Activated T-cell treated with anti-CD3 and anti-CD28 coated beads, Interleukin-2, amount 50 U/mL, for 48 hours (primary cell): ENCODE data around the gene UPF1.

Experiments
- DNase-seq, 2 experiments: peaks; one replicate each; pipeline ENCODE4 v3.0.0-alpha.2; 2020

Gene UPF1

GRCh38 chr19:18840288-18841267 lies 8.8 kb downstream of the UPF1 start:
- no peak for DNase-seq

GRCh38 chr19:18841400-18841799 lies 9.6 kb downstream of the UPF1 start:
- no peak for DNase-seq

GRCh38 chr19:18842166-18842565 lies 10.4 kb downstream of the UPF1 start:
- DNase-seq, result no peak

DNA sequence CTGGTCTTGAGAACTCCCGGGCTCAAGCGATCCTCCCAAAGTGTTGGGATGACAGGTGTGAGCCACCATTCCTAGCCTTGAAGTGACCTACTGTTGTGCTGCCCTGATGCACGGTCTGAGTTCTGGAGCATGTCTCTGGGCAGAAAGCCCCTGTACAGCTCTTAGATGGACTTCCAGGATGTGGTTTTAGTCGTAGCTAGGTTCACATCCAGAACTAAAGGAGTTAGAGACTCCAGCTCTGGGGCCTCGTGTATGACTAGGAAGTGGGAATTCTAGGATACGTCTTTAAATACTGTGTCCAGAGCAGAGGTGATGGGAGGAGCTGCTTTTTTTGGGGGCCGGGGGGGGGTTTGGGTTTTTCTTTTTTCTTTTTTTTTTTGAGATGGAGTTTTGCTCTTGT lies 12.2 kb downstream of the UPF1 start:
- DNase-seq, result no peak

GRCh38 chr19:18844806-18845329 lies 13.1 kb downstream of the UPF1 start:
- no peak for DNase-seq

- DNase-seq, result no peak
Observed at GRCh38 chr19:18845961-18846360, 14.2 kb downstream of the UPF1 start.

DNA sequence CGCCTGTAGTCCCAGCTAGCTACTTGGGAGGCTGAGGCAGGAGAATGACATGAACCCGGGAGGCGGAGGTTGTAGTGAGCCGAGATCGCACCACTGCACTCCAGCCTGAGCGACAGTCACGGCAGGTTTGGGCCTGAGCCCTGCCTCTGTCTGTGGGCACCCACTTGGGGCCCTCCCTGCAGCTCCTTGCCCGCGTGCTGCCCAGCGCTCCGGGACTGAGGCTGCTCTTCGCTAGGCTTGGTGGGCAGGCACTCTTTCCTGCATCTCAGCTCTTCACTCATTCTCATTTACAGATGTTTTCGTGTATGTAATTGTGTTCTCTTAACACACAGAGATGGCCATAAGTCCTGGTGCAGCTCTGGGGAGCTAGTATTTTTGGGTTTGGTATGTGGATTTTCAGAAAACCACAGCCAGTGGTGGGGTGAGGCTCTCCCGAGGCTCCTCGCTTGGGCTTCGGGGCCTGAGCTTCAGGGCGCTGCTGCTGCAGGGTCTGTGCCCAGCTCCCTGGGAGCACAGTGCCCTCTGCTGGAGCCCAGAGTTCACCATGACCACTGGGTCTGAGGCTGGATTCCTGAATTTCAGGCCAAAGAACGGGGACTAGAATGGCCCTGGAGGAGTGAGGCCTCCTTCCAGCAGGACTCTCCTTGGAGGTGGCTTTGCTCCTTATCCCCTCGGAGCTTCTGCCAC lies 15.2 kb downstream of the UPF1 start:
- DNase-seq, result peak; percentile 76 to 79

GRCh38 chr19:18847549-18848463 lies 16.0 kb downstream of the UPF1 start:
- no peak for DNase-seq

GRCh38 chr19:18848878-18849661 lies 17.3 kb downstream of the UPF1 start:
- peak in 1 of 2 experiments; percentile 49 for DNase-seq

- no peak for DNase-seq
Observed at GRCh38 chr19:18849838-18850400, 18.2 kb downstream of the UPF1 start.

- DNase-seq, result no peak
Observed at GRCh38 chr19:18850471-18851375, 19.0 kb downstream of the UPF1 start.

GRCh38 chr19:18851673-18852325 lies 20.0 kb downstream of the UPF1 start:
- no peak for DNase-seq

GRCh38 chr19:18852648-18853047 lies 20.9 kb downstream of the UPF1 start:
- DNase-seq, result no peak

DNA sequence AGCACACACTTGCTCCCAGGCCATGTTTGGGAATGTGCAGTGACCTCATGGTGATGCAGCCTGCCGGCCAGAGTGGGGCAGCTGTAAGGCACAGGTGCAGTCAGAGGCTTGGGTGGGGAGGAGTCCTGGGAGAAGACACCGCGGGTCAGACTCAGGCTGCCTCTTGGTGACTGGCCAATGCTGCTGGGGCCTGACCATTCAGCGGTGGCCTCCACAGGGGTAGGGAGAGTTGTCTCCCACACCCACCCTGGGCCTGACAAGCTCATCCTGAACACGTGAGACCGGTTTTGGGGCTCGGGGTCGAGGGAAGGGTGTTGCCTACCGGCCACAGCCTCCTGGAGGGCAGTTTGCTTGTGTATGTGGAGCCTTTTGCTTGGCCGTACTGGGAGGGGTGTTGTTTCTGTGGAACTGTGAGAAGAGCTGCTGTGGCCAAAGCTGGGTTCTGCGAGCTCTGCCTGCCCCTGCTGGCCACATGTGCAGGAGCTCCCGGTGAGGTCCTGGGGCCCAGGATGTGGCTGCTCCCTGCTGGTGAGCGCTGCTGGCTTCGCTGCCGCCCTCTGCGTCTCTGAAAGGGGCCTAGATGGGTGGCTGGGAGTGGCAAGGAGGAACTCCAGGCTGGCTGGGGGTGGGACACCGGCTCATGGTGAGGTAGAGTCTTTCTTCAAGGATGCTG lies 22.1 kb downstream of the UPF1 start:
- no peak for DNase-seq

DNA sequence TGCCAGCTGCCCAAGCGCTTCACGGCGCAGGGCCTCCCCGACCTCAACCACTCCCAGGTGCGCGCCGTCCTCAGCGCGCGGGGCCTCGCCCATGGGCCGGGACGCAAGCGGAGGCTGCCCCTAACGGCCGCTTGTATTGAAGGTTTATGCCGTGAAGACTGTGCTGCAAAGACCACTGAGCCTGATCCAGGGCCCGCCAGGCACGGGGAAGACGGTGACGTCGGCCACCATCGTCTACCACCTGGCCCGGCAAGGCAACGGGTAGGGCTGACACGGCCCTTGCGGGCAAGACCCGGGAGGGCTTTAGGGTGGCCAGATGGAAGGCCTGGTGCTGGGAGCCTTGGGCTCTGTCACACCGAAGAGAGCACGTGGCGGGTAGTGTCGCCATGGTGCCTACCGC lies 23.2 kb downstream of the UPF1 start:
- DNase-seq, result no peak

DNA sequence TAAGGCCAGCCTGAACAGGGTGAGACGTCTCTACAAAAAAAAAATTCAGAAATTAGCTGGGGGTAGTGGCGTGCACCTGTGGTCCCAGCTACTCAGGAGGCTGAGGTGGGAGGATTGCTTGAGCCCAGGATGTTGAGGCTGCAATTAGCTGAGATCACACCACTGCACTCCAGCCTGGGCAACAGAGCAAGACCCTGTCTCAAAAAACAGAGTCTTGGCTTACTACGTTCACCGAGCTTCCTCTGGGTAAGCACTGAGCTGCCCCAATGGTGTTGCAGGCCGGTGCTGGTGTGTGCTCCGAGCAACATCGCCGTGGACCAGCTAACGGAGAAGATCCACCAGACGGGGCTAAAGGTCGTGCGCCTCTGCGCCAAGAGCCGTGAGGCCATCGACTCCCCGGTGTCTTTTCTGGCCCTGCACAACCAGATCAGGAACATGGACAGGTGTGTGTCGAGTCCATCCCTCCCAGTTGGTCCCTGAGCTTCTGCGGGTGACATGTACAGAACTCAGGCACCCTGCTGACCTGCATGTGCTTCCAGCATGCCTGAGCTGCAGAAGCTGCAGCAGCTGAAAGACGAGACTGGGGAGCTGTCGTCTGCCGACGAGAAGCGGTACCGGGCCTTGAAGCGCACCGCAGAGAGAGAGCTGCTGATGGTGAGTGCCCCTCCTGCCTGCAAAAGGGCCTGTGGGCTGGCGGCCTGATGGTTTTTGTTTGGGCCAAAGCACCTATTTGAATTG lies 24.1 kb downstream of the UPF1 start:
- no peak for DNase-seq

GRCh38 chr19:18856385-18857126 lies 24.8 kb downstream of the UPF1 start:
- DNase-seq, result no peak

GRCh38 chr19:18857223-18857622 lies 25.5 kb downstream of the UPF1 start:
- DNase-seq, result no peak
